Measurements from ENCODE around the gene HDAC2.
"Not testable (repeated sequence)": the region's sequence is repeated elsewhere in the genome, so short reads cannot be mapped to it uniquely, and the experiment has no call there.

The HDAC2 gene

DNA sequence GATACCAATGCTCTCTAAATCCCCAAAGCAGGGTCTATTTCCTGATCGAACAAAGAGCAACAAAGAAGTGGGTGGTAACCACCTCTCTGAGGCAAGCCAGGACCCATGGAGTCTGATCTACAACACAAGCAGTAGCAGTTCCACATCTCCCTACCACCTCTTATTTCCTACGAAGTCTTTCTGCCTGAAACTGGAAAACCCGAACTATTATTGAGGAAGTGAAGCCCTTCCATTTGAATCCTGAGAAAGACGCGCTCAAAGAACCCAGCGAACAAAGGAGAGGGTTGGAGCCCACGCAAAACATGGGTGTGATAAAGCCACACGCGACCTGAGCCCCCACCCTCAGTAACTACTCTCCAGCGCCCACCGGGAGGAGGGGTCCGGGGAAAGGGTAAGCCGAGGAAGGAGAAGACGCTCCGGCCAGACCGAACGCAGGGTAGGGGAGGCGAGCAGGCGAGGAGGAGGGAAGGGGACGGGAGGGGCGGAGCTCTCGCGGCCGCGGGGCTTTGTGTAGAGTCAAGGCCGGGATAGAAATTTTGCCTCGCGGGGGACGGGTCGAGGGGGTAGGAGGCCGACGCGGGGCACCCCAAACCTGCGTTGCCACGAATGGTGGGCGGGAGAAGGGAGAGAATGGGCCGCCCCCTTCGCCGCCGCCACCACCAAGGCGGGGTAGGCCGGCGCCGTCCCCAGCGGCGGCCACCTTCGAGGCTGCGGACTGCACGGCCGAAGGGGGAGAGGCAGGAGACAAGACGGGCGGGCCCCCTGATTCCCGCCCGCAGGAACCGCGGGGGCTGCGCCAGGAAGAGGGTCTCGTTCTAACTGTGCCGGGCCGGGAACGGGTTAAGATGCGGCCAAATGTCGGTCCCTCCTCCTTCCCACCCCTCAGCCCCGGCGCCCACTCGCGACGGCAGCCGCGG, 802 bp downstream of the HDAC2 start:
- peak; percentile 38 to 69 for DNase-seq

DNA sequence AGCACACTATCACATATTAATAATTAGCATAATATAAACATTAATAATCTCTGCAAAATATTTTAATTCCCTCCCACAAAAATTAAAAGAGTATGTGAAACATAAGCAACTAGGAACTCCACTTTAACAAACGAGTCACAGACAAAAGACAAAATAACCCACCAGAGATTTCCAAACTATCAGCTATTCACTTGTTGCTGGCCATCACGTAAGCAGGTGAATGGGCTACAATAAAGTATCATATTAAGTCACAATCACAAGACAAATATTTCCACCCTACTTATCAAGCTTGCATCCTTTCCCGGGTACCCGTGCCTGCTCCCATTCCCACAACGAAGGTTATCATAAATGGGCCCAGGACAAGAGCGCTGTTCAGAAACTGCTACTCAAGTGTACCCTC, 2.5 kb downstream of the HDAC2 start:
- no peak for DNase-seq

DNA sequence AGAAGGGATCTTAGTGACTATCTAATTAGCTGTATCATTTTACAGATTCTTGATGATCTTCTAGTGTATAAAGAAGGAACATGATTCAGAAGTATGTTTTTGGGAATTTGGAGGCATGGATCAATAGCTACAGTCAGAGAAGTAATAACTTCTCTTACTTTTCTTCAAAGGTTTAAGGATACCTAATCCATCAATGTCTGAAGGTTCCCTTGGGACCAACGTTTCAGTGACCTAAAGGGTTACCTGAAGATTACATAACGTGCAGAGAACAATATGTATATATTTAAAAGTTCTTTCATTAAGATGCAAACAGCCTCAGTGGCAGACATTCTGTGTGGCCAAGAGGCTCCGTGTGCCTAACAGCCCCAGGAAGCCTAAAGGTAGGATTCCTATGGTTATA, 3.2 kb downstream of the HDAC2 start:
- DNase-seq = no peak

DNA sequence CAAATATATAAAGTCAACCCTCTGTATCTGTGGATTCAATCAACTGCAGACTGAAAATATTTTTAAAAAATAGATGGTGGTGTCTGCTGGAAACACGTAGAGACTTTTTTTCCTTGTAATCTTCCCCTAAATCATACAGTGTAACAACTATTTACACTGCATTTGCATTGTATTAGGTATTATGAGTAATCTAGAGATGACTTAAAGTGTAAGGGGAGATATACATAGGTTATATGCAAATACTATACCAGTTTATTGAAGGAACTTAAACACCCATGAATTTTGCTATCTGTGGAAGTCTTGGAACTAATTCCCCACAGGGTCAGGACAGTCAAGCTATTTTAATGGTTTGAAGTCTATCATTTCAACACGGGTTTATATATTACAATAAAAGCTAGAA, 10.2 kb downstream of the HDAC2 start:
- DNase-seq = peak; percentile 26 to 38

DNA sequence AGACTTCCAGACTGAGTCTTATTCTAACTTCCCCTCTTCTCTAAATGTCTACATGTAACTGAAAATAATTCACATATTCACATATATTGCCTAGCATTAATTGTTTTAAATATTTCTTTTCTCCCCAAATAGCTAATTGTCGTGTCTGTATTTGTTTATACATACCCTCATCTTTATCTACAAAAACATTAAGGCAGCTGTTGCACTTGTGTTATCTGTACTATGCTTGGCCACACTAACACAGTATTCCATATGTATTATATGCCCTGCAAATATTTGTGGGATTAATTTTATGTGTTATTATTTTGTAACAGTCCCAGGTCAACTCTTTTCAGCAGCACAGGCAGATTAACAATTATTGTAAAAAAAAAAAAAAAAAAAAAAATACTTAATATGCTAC, 11.7 kb downstream of the HDAC2 start:
- no peak for DNase-seq

DNA sequence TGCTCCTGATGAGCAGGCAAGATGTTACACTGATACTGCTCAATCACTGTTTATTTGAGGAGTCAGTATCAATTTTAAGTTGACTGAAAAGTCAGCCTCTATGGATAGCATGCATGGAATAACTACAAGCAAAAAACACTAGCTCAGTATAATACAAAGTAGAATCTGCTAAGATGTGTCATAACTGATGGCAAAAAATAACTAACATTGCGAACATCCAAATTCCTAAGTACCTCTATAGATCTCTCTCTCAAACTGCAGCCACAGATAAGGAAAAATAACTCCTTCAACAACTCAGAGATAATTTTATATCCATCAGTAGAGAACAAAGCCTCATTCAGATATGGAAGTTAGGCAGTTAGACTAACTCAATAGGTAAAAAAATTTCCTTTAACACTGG, 16.3 kb downstream of the HDAC2 start:
- DNase-seq = no peak

DNA sequence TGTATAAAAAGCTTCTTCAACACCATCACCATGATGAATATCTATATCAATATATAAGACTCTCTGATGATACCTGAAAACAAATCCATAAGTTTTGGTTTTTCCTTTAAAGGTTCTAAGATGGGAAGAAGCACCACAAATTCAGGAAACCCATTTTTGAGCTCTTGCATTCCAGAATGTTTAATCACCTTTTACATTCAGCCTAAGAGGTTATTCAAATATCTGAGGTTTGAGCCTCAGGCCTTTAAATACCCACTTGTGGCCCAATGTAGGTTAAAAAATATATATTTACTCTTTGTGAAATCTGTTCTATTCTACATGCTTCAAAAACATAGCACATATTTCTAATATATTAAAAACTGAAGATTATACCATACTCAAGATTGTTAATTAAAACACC, 17.6 kb downstream of the HDAC2 start:
- DNase-seq = no peak

DNA sequence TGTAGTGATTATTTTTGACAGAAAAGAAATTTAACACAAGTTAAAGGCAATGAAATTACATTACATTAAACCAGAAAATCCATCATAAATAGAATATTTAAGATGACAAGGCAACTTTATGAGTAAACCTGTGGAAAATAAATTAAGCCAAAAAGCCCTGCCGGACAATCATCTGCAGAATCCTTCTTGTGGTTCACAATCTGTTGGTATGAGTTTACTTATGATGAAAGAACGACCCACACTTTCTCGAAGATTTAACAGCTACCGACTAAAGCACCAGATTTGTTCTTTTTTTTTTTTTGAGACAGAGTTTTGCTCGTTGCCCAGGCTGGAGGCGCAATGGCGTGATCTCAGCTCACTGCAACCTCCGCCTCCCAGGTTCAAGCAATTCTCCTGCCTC, 21.4 kb downstream of the HDAC2 start:
- no peak for DNase-seq

DNA sequence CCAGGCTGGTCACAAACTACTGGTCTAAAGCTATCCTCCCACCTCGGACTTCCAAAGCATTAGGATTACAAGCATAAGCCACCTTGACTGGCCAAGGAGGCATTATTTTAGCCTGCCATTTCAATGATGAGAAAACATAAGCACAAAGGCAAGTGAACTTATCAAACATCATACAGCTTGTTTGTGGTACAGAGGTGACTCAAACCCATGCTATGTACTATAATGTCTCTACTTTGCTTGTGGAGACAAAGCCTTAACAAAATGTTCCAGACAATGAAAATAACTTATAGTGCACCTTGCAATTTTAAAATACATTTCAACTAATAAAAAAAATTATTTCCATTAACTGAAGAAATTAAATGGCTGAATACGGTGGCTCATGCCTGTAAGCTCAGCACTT, 26.2 kb downstream of the HDAC2 start:
- DNase-seq = no peak

DNA sequence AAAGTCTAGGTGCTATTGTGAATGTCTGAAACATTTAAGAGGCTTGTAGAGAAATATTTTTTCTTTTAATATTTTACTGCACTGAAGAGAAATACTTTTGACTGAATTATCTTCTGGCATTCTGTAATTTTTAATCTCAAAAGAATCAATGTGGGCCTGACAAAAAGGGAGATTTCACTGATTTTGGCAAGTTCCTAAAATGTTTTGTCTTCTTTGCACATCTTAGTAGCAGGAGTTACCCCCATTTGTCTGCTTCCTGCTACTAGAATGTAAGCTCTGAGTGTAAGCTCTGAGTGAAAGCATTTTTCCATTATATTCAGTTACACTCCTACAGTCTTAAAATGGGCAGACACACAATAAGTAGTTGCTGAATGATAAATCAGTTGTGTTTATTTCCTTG, 31.1 kb downstream of the HDAC2 start:
- DNase-seq = no peak

DNA sequence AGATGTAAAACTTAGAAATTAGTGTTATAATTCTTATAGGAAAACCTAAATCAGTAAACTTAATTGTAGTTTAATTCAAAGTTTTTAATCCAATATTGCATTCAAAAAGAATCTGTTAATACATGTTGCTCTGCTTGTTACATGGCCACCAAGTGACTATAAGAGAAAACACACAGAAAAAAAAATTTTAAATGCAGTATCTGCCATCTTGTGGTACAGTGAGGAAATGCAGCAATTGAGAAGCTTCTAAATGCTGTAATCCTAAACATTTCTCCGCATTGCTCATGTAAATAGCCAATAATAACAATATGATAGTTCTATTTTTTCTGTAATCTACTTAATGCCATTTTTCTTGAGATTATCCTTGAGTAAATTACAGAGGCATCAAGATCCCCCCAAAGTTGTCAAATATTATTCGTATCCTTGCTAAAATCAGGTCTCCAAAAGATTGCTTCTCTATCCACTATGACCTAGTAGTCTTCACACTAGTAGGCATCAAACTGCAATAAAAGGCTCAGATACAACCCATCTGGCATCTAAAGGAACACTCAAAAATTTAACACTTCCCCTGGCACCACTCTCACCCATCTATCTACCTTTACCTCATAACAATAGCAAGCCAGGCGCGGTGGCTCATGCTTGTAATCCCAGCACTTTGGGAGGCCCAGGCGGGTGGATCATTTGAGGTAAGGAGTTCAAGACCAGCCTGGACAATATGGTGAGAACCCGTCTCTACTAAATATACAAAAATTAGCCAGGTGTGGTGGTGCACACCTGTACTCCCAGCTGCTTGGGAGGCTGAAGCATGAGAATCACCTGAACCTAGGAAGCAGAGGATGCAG, 34.6 kb downstream of the HDAC2 start:
- DNase-seq = peak in 1 of 2 experiments; percentile 66

DNA sequence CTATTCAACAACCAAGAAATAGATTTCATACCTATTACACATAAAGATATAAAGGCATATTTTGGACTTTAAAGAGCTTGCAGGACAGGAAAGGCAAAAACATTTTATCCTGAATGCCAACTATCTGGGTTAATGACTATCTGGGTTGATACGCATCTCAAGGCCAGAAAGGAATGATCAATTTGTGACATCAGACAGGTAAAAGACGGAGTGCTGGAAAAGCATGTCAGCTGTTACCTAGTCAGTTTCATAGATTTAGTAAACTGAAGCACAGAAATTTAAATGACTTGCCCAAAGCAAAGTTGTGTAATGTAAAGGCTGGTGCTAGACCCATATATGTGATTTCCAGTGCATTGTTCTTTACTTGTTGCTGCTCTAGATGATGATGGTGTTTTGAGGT, 36.8 kb downstream of the HDAC2 start:
- no peak for DNase-seq

DNA sequence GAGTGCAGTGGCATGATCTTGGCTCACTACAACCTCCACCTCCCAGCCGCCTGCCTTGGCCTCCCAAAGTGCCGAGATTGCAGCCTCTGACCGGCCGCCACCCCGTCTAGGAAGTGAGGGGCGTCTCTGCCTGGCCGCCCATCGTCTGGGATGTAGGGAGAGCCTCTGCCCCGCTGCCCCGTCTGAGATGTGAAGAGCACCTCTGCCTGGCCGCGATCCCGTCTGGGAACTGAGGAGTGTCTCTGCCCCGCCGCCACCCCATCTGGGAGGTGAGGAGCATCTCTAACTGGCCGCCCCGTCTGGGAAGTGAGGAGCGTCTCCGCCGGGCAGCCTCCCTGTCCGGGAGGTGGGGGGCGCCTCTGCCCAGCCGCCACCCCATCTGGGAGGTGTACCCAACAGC, 39.0 kb downstream of the HDAC2 start:
- DNase-seq = not testable (repeated sequence)

DNA sequence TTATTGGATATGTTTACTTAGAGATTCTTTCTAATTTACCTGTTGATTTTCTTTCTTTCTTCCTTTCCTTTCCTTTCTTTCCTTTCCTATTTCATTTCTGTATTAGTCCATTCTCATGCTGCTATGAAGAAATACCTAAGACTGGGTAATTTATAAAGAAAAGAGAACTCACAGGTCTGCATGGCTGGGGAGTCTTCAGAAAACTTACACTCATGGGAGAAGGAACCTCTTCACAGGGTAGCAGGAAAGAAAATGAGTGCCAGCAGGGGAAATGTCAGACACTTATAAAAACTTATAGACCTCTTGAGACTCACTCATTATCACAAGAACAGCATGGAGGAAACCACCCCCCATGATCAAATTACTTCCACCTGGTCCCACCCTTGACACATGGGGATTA, 40.8 kb downstream of the HDAC2 start:
- DNase-seq = no peak

DNA sequence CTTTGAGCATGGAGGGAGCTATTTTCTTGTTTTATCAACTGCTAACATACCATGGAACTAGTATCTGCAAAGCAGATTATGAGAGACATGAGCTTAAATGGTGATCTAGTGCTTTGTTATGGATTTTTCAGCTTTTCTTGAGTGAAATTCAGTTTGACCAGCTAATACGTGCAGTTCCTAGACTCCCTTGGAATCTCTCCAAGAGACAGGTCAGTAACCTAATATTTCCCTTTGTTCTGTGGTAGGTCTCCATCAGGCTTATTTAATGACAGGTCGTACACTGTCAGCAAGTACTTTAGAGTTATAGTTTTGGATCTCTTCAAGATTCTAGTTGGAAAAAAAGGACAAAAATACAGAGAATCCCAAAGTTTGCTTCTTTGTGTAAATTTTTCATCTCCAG, 43.9 kb downstream of the HDAC2 start:
- DNase-seq = no peak

DNA sequence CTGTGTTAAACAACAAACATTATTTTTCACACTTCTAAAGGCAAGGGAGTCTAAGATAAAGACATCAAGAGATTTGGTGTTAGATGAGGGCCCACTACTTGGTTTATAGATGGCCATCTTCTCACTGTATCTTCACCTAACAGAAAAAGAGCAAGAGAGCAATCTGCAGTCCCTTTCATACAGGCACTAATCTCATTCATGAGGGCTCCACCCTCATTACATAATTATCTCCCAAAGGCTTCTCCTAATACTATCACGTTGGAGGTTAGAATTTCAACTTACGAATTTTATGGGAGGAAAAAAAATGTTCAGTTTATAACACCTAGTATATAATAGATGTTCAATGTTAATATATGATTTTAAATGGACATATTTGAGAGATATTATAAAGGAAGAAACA, 45.6 kb downstream of the HDAC2 start:
- DNase-seq = no peak

DNA sequence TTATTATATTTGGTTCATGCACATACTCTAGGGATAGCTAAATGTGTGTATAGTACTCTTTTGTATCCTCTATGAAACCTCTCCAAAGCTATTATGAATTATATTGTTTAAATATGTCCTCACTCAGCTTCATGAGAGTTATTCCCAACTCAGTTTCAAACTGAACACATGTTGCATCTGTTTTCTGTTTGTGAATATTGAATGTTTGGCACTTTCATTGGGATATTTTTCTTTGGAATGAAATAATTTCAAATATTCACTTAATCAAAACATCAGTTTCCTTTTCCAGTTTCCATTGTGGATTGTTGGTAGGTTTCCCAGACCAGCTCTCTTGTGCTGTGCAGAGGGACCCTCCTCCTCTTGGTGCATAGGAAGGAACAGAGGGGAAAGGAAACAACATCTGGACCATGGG, 46.6 kb downstream of the HDAC2 start:
- DNase-seq = no peak

DNA sequence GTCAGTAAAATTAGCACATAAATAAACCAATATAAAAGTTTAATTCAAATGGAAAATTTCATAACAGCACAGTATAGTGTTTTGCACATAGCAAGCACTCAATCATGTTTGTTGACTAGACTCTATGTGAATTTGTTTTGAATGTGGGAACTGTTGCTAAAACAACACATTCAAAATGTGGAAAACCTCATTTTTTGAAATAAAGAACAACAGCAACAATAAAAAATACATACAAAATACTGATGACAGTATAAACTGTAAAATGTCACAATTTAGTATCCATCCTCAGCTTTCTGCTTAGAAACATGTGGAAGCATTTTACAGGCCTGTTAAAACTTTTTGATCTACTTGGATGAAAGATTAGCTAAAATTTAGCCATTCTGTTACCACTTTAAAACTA, 47.4 kb downstream of the HDAC2 start:
- no peak for DNase-seq

DNA sequence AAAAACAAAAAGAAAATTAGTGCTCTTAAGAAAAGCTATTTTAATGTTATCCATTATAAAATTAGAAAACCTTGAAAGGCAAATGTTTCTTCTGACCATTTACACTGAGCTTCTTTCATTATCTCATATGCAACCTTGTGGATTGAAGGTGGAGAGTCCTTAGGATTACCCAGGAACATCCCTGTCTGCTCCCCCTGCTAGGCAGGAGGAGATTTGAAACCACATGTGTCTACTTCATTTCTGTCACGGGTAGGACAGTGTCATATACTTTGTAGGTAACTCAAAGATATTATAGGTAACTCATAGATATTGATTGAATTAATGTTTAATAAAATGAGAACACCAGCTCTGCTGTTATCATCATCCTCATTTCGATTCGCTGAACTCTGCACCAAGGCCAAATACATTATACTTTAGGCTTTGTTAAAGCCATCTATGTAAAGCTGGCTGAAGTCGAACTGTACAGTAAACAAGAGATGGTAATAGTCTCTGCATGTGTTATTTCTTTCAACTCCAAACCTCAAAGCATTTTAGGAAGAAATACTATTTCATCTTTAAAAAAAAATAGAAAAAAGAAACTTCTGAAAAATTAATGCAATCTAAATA, 49.5 kb downstream of the HDAC2 start:
- DNase-seq = no peak

DNA sequence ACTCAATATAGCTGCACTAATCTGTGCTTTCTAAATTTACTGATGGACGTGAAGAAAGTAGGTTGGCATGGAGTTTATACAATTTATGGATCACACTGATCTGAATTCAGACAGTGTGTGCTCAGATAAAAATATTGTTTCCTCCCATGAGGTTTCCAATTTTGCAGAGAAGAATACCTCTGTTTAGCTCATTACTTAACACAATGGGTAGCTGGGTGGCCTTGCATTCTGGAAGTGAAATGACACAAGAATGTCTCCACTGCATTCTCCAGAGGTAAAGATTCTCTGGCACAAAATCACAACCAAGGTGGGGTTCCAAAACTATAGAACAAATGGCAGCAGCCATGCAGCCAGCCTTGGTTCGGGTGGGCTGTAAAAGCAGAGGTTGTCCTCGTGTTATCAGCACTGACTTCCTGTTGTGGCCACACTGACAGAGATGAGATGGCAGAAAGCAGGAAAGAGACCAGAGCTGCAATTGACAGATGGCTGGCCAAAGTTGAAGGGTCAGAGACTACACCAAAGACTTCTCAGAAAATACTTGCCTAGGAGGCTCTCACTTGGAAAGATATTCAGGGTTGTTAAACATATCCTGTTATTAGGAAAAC, 50.2 kb downstream of the HDAC2 start:
- no peak for DNase-seq

DNA sequence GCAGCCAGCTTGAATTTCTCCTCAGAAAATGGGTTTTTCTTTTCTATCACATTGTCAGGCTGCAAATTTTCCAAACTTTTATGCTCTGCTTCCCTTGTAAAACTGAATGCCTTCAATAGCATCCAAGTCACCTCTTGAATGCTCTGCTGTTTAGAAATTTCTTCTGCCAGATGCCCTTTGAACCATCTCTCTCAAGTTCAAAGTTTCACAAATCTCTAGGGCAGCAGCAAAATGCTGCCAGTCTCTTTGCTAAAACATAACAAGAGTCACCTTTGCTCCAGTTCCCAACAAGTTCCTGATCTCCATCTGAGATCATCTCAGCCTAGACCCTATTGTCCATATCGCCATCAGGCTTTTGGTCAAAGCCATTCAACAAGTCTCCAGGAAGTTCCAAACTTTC, 60.7 kb downstream of the HDAC2 start:
- DNase-seq = not testable (repeated sequence)

DNA sequence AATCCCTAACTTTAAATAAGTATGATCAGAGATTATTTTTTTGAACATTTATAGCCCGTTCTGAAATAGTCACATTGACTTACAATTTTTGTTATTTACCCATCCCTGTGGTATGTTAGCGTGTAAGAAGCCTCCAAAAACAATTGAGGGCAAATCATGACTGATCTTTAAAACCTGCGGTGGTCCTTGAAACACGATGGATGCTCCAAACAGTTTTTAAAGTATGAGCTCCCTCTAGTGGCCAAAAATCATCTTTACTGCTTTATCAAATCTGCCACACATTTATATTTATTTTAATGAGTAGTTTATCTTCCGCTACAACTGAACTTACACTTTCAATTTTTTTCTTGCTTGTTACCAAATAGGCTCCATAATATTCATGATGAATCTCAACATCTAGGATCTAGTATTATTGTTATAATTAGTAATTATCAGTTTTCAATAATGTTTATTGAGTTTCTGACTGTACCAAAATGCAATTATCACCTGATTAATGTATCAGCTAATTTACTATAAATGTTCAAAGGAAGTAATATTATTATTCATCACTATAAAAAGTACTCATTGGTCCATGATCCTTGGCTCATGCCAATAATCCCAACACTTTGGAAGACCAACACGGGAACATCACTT, 61.6 kb downstream of the HDAC2 start:
- DNase-seq = peak; percentile 18 to 73

DNA sequence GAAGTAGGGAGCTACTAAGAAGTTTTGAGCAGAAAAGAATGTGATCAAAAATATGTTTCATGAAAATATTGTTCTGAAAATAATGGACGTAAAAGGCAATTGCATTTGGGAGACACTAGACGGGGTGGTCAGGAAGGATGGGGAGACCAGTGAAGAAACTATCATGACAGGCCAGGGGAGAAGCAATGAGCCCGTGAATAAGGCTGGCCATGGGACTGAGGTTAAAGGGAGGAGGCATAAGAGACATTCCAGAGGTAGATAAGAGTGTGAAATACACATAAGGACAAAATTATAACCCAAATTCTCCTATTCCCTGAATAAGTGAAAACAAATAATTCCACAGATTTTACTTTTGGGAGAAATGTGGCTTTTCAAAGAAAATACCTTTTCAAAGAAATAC, 62.1 kb downstream of the HDAC2 start:
- DNase-seq = no peak

Data from NCI-H526 (cell line).